HG03159 (cell line): ENCODE results near the gene FARS2.
"Not testable (repeated sequence)": the region's sequence is repeated elsewhere in the genome, so short reads cannot be mapped to it uniquely, and the experiment has no call there.

Source experiments
- ATAC-seq: cut with Tn5 transposase; IDR thresholded peaks from one replicate; pipeline ENCODE4 v1.9.1; 2021; ENCODE audit warnings: mild to moderate bottlenecking, moderate library complexity; ENCODE audit not compliant: unreplicated experiment

Gene FARS2

GRCh38 chr6:5653801-5654200 is 392.5 kb downstream of the FARS2 start:
- no peak for ATAC-seq

DNA sequence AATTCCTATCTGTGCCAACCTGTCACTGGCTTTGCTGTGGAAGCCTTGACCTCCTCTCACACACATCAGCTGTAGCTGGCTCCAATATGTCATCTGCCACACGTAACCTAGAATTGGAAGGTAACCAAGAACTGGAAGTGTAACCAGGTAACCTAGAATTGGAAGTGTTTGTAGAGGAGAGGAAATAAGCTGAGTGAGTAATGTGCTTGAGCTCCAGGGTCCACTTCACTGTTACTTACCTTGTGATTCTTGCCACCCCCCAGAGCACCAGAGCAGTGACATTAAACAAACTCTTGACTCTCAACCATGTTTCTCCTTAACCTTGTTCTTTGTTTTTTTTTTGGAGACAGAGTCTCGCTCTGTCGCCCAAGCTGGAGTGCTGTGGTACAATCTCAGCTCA is 394.9 kb downstream of the FARS2 start:
- no peak for ATAC-seq

- ATAC-seq = not testable (repeated sequence)
These were observed 395.4 kb downstream of the FARS2 start for GRCh38 chr6:5656695-5657094.

DNA sequence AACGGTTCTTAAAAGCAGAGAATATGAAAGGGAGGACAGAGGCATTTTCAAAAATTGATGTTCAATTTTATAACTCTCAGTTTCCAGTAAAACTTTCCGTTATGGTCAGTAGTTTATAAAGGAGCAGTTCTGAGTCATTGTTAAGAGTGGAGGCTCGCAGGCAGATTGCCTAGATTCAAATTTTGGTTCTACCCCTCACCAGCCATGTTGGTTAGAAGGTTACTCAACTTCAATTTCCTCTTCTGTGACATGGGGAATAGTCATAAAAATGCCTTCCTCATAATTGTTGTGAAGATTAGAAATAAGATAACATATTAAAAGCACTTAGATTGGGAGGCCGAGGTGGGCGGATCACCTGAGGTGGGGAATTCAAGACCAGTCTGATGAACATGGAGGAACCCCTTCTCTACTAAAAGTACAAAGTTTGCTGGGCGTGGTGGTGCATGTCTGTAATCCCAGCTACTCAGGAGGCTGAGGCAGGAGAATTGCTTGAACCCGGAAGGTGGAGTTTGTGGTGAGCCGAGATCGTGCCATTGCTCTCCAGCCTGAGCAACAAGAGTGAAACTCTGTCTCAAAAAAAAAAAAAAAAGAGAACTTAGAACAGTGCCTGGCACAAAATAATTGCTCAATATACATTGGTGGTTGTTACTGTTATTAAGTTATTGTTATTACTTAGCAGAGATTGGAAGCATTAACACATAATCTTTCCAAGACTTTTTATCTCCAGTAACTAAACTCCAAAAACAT is 396.5 kb downstream of the FARS2 start:
- no peak for ATAC-seq

DNA sequence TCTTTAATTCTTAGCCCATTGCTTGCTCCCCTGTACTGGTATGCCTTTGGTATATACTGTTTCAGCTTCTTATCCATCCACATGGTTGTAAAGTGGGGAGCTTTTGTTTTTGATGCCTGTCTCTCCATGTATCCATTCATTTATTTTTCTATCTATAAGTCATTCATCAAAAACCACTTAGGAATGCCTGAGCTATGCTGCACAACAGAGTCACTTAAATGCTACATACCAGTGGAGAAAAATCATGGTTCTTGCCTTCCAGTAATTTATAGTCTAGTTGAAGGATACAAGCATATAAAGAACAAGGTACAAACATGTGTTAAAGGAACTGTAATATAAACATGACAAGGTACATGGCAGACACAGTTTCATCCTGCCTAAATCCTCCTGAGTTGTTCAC is 398.2 kb downstream of the FARS2 start:
- no peak for ATAC-seq

GRCh38 chr6:5660772-5661171 is 399.5 kb downstream of the FARS2 start:
- ATAC-seq = no peak

DNA sequence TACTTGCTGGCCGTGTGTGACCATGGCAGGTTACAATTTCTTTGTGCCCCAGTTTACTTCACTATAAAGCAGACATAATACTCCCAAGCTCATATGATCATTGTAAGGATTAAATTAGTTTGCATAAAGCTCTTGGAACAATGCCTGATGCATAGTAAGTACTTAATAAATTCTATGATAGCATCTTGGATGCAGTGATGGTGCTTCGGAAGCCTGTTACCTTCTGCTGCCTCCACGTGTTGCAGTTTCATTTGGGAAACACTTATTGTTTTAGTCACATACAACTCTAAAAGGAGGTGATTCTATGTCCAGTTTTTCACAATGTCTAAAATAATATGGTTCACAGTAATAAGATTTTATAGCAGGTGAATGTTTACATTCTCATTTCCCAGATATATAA is 401.5 kb downstream of the FARS2 start:
- ATAC-seq = no peak

DNA sequence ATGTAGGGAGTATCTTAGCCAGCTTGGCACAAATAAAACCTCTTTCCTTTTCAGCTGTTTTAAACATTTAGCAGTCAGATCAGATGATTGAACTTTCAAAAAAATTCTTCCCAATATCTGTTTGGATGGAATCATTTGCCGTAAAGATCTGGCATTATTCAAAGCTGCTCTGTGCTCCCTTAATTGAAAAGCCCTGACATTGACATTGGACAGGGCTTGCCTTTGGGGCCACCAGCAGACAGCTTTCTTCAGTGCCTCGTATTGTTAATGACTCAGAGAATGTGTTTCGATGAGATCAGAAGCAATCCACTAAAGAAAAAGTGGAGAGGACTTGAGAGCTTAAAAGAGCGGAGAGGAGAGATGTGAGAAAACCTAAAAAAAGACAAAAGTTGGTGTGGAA is 401.9 kb downstream of the FARS2 start:
- ATAC-seq = no peak

- no peak for ATAC-seq
These were observed 402.4 kb downstream of the FARS2 start for GRCh38 chr6:5663739-5664138.

DNA sequence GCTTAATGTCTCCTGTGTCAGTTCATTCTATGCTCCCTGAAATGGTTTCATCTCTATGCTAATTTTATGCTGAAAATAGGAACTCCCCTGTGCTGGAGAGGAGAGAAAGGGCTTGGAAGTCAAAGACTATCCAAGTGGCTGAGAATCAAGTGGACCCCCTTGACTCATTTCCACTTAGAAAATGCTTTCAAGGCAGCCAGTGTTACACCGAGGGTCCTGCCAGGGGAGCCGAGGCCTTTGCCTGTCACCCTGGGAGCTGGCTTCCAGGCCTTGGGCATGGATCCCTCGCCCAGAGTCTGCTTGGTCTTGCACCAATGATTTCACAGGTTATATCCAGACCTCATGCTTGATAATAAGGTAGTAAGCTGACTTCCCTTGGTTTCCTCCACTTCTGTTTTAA is 402.8 kb downstream of the FARS2 start:
- no peak for ATAC-seq

DNA sequence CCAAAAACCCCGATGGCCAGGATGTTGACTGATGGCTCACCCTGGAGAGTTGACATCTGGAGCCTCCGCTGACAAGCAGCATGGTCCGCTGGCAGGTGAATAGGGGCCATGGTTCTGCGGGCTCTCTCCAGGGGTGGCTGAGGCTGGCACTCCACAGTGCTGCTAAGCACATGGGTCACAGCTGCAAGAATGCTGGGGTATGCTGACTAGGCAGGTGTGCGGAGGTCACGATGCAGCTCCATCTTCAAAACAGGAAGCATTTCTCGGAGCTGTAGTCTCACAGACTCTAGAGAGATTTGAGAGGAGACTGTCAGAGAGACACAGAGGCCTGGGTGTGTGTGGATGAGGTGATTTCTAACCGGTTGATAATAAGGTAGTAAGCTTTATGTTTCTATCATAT is 403.9 kb downstream of the FARS2 start:
- peak; percentile 68 for ATAC-seq

- ATAC-seq = no peak
These were observed 404.4 kb downstream of the FARS2 start for GRCh38 chr6:5665667-5666066.

DNA sequence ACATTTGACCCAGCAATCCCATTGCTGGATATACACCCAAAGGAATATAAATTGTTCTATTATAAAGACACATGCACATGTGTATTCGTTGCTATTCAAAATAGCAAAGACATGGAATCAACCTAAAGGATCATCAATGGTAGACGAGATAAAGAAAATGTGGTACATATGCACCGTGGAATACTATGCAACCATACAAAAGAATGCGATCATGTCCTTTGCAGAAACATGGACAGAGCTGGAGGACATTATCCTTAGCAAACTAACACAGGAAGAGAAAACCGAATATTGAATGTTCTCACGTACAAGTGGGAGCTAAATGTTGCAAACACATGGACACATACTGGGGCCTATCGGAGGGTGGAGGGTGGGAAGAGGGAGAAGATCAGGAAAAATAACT is 405.4 kb downstream of the FARS2 start:
- no peak for ATAC-seq

DNA sequence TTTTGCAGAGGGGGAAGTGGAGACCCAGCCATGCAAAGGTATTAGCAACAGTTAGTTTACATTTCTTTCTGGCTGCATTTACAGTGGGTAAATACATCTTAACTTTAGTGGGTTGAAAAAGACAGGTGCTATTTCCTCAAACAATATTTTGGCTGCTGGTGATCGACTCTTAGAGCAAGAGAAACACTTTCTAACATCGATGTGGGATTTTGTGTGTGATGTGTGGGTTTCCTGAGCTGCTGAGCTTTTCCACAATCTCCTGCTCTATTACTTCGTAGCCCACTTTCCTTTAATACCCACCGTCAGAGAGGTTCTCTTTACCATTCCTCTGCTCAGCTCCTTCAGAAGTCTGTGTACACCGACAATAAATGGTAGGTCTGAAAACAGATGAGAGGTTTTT is 406.4 kb downstream of the FARS2 start:
- no peak for ATAC-seq

DNA sequence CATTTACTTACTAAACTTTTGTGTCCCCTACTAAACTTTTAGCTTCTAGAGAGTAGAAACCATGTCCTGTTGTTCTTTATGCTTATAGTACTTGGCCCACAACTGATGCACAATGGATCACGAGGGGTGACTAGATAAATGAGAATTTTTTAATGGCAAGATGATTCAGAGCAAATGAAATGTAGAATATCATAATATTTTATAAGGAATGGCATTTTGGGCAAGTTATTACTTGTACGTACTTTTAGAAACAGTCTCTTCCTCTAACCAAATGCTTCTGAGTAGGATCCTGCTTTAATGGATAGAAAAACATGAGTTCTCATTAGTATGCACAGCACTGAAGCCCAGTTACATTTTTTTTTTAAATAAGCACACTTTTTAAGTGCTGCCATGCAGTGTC is 409.1 kb downstream of the FARS2 start:
- ATAC-seq = no peak

- ATAC-seq = no peak
These were observed 409.7 kb downstream of the FARS2 start for GRCh38 chr6:5670811-5671561.

GRCh38 chr6:5671601-5672559 is 410.6 kb downstream of the FARS2 start:
- ATAC-seq = no peak

- ATAC-seq = no peak
These were observed 411.3 kb downstream of the FARS2 start for GRCh38 chr6:5672581-5673011.

DNA sequence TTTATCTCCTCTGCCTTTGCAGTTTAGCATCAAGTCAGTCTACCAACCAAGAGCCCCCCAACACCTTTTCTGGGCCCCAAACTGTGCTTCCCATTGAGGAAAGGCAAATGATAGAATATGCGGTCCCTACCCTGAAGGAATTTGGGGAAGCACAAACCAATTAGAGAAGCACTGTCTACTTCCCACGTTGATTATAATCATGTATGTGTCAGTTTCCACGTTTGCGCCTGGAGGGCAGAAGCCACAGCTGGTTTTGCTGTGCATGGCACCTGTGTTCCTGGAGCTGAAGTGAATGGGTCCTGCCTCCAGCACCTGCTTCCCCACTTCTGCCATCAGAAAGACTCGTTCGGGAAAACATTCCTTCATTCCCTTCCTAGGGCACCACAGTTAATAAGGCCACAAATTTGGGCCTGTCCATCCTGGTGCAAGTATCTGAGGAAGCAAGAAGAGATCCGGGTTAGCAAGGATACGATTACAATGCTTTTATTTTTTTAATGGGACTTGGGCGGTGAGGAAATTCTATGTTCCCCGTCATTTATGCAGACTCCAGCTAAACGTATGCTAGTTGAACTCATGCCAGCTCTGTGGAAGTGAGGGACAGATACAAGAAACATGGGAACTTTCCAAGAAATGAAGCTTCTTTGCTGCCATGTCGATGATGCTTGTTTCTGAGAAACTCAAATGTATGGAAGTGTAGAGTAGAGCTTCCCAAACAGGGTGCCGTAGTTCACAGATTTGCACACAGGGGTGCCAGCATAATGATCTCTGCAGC is 411.9 kb downstream of the FARS2 start:
- no peak for ATAC-seq

- ATAC-seq = no peak
These were observed 412.8 kb downstream of the FARS2 start for GRCh38 chr6:5674141-5674540.

DNA sequence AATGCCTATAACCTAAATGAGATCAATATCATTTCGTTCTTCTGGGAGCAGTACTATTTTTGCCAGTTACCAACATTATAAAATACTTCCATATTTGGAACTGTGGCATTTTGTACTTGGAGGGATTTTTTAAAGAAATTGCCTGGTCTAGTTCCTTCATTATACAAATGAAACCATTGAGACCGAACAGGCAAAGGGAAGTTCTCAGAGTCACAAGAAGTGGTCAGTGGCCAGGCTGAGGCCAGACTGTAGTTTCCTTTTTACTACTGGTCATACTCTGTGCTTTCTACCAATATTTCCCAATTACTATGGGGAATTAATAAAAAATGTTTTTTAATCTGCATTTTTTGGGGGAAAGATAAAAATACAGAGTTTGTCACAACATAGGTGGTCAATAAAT is 413.4 kb downstream of the FARS2 start:
- no peak for ATAC-seq
